Hindlimb muscle (tissue), 1 donor: ENCODE data around the gene CSN1S1. TPM values are rescaled to one million over a fixed set of nuclear protein-coding genes. Genes with fewer than 3 reads are reported as not detected.

ENCODE experiments used
- DNase-seq: peaks from one replicate; pipeline ENCODE4 v3.0.0-alpha.2; 2013
- polyA plus RNA-seq: library from polyadenylated mRNA; unstranded; fragments of 120-200 nt; gene quantifications from one replicate; pipeline ENCODE4 v1.2.1, GENCODE V29; 2013; ENCODE audit not compliant: insufficient read length

CSN1S1 gene
- polyA plus RNA-seq, 1 donor: not detected

GRCh38 chr4:69994782-69995181, 63.9 kb downstream of the CSN1S1 start:
- DNase-seq: no peak

GRCh38 chr4:69995526-69996016, 64.7 kb downstream of the CSN1S1 start, which contains the start of gene STATH:
STATH (plus strand) TSS chr4:69995966; CDS start chr4:69998438, 2,472 bp downstream.
- DNase-seq: no peak

Other genes with a start within 250 kb of the CSN1S1 start
- 0.46 TPM for gene SULT1B1, start 170.4 kb upstream of the CSN1S1 start, polyA plus RNA-seq
- 20.9 TPM for gene SULT1E1, start 70.9 kb upstream of the CSN1S1 start, polyA plus RNA-seq
- not detected for gene CSN2, start 34.7 kb downstream of the CSN1S1 start, polyA plus RNA-seq
- not detected for gene STATH, start 64.9 kb downstream of the CSN1S1 start, polyA plus RNA-seq
- not detected for gene HTN3, start 97.4 kb downstream of the CSN1S1 start, polyA plus RNA-seq
- gene HTN1, start 119.4 kb downstream of the CSN1S1 start, polyA plus RNA-seq: 0.05 TPM
- not detected for gene PRR27, start 223.2 kb downstream of the CSN1S1 start, polyA plus RNA-seq